Fibroblast of skin of right biceps (primary cell): ENCODE data around the gene EVC.
"Not testable (repeated sequence)": the region's sequence is repeated elsewhere in the genome, so short reads cannot be mapped to it uniquely, and the experiment has no call there.

Experiments
- DNase-seq: peaks from one replicate; pipeline ENCODE4 v3.0.0-alpha.2; 2013

EVC gene

DNA sequence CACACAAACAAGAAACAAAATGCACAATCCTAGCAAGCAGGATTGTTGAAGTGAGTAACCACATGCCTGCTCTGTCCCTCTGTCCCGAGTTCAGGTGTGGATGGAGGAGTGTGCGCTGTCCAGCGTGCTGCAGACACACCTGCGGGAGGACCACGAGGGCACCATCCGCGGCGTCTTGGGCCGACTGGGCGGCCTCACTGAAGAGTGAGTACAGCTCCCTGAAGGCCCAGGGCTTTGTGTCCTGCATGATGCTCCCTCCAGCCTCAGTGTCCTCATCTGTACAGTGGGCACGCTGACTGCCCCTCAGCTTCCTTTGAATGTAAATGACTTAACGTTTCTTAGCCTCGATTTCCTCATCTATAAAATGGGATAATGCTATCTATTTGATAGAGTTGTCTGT is 82.5 kb downstream of the EVC start:
- DNase-seq = no peak

GRCh38 chr4:5795580-5795979 is 84.6 kb downstream of the EVC start:
- no peak for DNase-seq

DNA sequence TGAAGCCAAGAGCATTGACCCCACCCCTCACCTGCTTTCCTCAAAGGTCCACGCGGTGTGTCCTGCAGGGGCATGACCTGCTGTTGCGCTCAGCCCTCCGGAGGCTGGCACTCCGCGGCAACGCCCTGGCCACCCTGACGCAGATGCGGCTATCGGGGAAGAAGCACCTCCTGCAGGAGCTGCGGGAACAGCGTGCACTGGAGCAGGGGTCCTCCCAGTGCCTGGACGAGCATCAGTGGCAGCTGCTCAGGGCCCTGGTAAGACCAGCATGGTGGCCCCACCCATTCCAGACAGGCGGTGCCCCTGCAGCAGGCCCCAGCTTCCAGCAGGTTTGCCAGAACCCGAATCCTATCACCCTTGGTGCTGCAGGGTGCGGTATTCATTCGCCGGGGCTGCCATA is 86.0 kb downstream of the EVC start:
- no peak for DNase-seq

DNA sequence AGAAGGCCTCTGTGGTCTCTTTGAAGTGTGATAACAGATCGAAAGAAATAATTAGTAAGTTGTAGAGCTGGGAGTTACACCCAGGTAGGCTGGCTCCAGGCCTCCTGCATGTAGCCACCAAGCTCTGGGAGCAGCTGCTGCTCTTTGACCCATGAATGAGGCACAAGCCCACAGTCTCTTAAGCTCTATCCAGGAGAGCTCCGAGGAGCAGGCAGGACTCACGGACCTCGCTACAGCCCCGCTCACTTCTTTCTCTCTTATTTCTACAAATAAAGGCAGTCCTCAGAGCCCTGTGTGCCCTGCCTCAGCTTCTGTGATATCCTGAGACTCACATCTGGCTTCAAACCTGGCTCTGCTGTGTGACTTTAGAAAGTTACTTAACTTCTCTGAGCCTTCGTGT is 86.9 kb downstream of the EVC start:
- DNase-seq = no peak

DNA sequence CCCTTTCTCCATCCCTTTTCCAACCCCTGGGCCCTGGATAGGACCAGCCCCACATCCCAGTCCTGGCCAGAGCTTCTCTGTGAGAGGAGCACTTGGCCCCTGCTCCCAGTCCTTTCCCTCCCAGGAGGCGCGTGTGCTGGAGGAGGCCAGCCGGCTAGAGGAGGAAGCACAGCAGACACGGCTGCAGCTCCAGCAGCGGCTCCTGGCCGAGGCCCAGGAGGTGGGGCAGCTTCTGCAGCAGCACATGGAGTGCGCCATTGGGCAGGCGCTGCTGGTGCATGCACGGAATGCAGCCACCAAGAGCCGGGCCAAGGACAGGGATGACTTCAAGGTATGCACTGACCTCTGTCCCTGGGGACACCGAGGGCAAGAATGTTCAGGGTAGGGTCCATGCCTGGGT is 87.5 kb downstream of the EVC start:
- DNase-seq = peak; percentile 13

- no peak for DNase-seq
Measured at GRCh38 chr4:5798946-5799345, 87.9 kb downstream of the EVC start.

DNA sequence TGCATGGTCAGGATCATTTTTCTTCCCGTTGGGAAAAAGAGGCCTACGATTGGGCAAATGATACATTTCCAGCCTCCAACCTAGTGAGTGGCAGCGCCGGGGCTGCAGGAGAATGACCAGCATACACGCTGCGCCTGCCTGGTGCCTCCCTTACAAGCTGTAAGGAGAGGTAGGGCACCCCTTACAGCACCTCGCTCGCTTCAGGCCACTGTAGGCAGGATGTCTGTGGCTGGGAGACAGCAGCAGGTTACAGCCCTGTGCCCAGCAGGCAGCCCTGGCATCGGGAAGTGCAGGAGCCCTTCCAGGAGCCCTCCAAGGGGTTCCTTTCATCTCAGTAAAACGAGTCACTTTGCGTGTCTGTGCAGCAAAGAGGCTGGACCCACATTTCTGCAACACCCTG is 88.4 kb downstream of the EVC start:
- no peak for DNase-seq

DNA sequence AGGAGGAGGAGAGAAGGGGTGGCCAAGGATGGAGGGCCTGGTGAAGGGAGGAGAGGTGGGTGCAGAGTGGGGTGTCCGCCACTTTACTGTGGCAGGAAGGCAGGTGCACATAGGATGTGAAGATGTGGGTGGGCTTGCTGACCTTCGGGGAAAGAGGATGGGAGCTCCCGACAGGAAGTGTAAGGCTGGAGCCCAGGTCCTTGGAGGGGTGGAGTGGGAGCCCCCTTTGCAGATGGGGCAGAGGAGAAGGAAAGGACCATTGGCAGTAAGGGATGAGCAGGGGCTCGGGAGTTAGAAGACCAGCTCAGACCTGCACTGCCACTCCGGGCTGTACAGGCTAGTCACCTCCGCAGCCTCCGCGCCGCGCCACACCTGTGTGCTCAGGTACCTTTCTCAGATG is 89.5 kb downstream of the EVC start:
- DNase-seq = no peak

DNA sequence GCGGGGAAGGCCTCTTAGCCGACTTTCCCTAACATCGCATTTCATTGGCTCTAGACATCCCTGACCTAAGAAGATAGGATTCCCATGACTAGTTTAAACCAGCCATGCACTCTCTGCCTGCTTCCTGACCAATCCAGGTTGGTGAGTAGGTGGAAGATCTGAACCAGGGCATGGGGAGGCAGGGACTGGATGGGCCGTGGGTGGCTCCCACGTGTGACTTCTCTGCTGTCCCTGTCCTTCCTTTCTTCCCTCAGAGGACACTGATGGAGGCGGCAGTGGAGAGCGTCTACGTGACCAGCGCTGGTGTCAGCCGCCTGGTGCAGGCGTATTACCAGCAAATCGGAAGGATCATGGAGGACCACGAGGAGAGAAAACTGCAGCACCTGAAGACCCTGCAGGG is 90.7 kb downstream of the EVC start:
- DNase-seq = no peak

DNA sequence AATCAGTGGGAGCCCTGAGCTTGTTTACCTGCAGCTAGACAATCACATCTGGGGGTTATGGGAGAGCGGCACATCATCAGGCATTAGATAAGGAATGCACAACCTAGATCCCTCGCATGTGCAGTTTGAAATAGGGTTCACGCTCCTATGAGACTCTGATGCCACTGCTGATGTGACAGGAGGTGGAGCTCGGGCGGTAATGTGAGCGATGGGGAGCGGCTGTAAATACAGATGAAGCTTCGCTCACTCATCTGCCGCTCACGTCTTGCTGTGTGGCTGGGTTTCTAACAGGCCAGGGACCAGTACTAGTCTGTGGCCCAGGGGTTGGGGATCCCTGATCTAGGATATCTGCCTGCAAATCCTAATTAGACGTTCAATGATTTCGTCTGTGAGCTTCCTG is 91.6 kb downstream of the EVC start:
- DNase-seq = no peak

DNA sequence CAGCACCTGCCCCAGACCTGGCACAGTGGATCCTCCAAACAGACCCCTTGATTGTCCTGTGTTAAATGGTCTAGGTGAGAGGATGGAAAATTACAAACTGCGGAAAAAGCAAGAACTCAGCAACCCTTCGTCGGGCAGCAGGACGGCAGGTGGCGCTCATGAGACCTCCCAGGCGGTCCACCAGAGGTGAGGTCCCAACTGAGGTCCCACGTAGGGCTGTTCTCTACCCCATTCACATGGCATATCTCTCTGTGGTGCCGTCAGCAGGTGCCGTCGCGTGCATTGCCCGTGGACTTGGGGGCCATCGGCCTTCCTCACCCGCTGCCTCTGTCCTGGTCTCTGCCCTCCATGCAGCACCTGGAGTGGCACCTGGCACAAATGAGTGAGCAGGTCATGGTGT is 93.7 kb downstream of the EVC start:
- DNase-seq = no peak

DNA sequence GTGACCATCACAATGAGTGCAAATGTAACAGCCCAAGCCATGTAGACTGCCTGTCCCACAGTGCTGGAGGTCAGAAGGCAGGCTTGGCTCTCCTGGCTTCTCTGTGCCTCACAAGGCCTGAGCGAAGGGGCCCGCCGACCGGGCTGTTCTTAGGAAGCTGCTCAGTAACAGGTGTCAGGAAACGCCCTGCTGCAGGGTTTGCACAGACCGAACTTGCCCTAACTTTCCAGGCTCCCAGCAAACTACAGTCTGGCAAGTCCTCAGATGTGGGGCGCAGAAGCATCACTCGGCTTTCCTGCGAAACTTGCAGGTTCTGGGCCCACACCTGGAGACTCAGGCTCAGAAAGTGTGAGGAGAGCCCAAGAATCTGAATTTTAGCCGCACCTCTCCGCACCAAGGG is 94.3 kb downstream of the EVC start:
- DNase-seq = no peak

- peak; percentile 17 for DNase-seq
Measured at GRCh38 chr4:5808081-5808741, 97.2 kb downstream of the EVC start.

- no peak for DNase-seq
Measured at GRCh38 chr4:5809216-5809776, 98.3 kb downstream of the EVC start.

- DNase-seq = no peak
Measured at GRCh38 chr4:5810151-5810550, 99.2 kb downstream of the EVC start.

GRCh38 chr4:5810770-5811430 is 99.9 kb downstream of the EVC start:
- DNase-seq = no peak

GRCh38 chr4:5812057-5812456 is 101.1 kb downstream of the EVC start:
- DNase-seq = not testable (repeated sequence)

- peak; percentile 65 for DNase-seq
Measured at GRCh38 chr4:5812506-5813229, 101.7 kb downstream of the EVC start.

GRCh38 chr4:5813882-5814255 is 102.9 kb downstream of the EVC start:
- DNase-seq = no peak

- no peak for DNase-seq
Measured at GRCh38 chr4:5814421-5814820, 103.4 kb downstream of the EVC start.

DNA sequence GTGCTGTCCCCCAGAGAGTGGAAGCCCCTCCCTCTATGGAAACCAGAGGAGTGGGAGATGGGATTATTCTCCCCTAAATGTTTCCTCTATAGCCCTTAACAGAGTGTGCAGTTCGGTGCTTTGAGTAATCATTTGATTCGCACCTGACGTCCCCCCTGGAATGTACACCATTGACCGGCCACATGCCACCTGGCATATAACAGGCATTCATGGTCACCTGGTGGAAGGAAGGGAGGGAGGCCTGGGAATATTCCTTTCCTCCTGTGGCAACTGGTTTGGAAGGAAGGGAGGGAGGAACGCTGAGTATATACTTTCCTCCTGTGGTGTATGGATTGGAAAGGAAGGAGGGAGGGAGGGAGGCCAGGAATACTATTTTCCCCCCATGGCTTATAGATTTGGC is 104.6 kb downstream of the EVC start:
- DNase-seq = no peak

GRCh38 chr4:5816101-5816500 is 105.1 kb downstream of the EVC start:
- no peak for DNase-seq

GRCh38 chr4:5816851-5817375 is 105.9 kb downstream of the EVC start:
- DNase-seq = no peak
